Fibroblast of upper back skin (primary cell): ENCODE data around the gene LRP1B.

Experiments used
- DNase-seq: peaks from one replicate; pipeline ENCODE4 v3.0.0-alpha.2; 2013

The LRP1B gene

GRCh38 chr2:141381946-141382345, 748.9 kb downstream of the LRP1B start:
- DNase-seq: no peak

- DNase-seq: peak; percentile 36
Measured at GRCh38 chr2:141380008-141380979, 750.5 kb downstream of the LRP1B start.

- DNase-seq: no peak
Measured at GRCh38 chr2:141364821-141365220, 766.0 kb downstream of the LRP1B start.

- no peak for DNase-seq
Measured at GRCh38 chr2:141362311-141362710, 768.5 kb downstream of the LRP1B start.

GRCh38 chr2:141348481-141348880, 782.3 kb downstream of the LRP1B start:
- peak; percentile 53 for DNase-seq

GRCh38 chr2:141341444-141341843, 789.4 kb downstream of the LRP1B start:
- peak; percentile 98 for DNase-seq

- DNase-seq: peak; percentile 90
Measured at GRCh38 chr2:141331127-141331526, 799.7 kb downstream of the LRP1B start.

GRCh38 chr2:141329964-141330363, 800.9 kb downstream of the LRP1B start:
- DNase-seq: peak; percentile 67

GRCh38 chr2:141323571-141323970, 807.2 kb downstream of the LRP1B start:
- DNase-seq: no peak

- no peak for DNase-seq
Measured at GRCh38 chr2:141317986-141318385, 812.8 kb downstream of the LRP1B start.

- peak; percentile 15 for DNase-seq
Measured at GRCh38 chr2:141316606-141317005, 814.2 kb downstream of the LRP1B start.

GRCh38 chr2:141316103-141316502, 814.7 kb downstream of the LRP1B start:
- no peak for DNase-seq

GRCh38 chr2:141313972-141314371, 816.8 kb downstream of the LRP1B start:
- DNase-seq: no peak

GRCh38 chr2:141311430-141311829, 819.4 kb downstream of the LRP1B start:
- no peak for DNase-seq

GRCh38 chr2:141306368-141306767, 824.4 kb downstream of the LRP1B start:
- no peak for DNase-seq

GRCh38 chr2:141301551-141301950, 829.3 kb downstream of the LRP1B start:
- DNase-seq: no peak

- DNase-seq: no peak
Measured at GRCh38 chr2:141280037-141280436, 850.8 kb downstream of the LRP1B start.

GRCh38 chr2:141271346-141271745, 859.5 kb downstream of the LRP1B start:
- no peak for DNase-seq

- DNase-seq: no peak
Measured at GRCh38 chr2:141264848-141265247, 866.0 kb downstream of the LRP1B start.

GRCh38 chr2:141260911-141261310, 869.9 kb downstream of the LRP1B start:
- no peak for DNase-seq

GRCh38 chr2:141259683-141260082, 871.1 kb downstream of the LRP1B start:
- no peak for DNase-seq

GRCh38 chr2:141242008-141242407, 888.8 kb downstream of the LRP1B start:
- no peak for DNase-seq

- DNase-seq: no peak
Measured at GRCh38 chr2:141226560-141226959, 904.3 kb downstream of the LRP1B start.

- DNase-seq: no peak
Measured at GRCh38 chr2:141207036-141207385, 923.8 kb downstream of the LRP1B start.
